CD8-positive, alpha-beta memory T cell (primary cell): ENCODE measurements around the gene PCDH17. TPM values are rescaled to one million over a fixed set of nuclear protein-coding genes. Genes with fewer than 3 reads are reported as not detected.

Source experiments
- CTCF ChIA-PET: fragments of 350-600 bp; sonication (Branson Sonifier 250); formaldehyde crosslinking; loops from one replicate; lab custom pipeline; 2021; ENCODE audit warnings: antibody characterized with exemption; lab: Charles Lee
- POLR2A ChIA-PET: fragments of 350-600 bp; sonication (Branson Sonifier 250); formaldehyde crosslinking; loops from one replicate; lab custom pipeline; 2021; ENCODE audit warnings: antibody characterized with exemption; lab: Charles Lee
- DNase-seq, 5 donors: peaks; one replicate each; pipeline versions ENCODE4 v3.0.0 to v3.0.0-alpha.2; 2020 to 2022; ENCODE audit warnings: mixed read lengths in 1 of 5
- H3K27ac ChIP-seq: one replicate; pipeline ENCODE4 v1.7.0; 2013; ENCODE audit warnings: low read depth, mild to moderate bottlenecking, low read length, moderate library complexity
- H3K27me3 ChIP-seq: 2 replicates; pipeline ENCODE4 v1.7.0; 2013; ENCODE audit warnings: low read length, mild to moderate bottlenecking; ENCODE audit not compliant: insufficient read depth, poor library complexity, severe bottlenecking
- H3K36me3 ChIP-seq: 2 replicates; pipeline ENCODE4 v1.7.0; 2013; ENCODE audit warnings: mild to moderate bottlenecking, low read length, moderate library complexity; ENCODE audit not compliant: insufficient read depth
- H3K4me1 ChIP-seq: 2 replicates; pipeline ENCODE4 v1.7.0; 2013; ENCODE audit warnings: mild to moderate bottlenecking, low read length, moderate library complexity; ENCODE audit not compliant: insufficient read depth
- H3K4me3 ChIP-seq: 2 replicates; pipeline ENCODE4 v1.7.0; 2013; ENCODE audit warnings: mild to moderate bottlenecking, low read length
- H3K9me3 ChIP-seq: 2 replicates; pipeline ENCODE4 v1.7.0; 2013; ENCODE audit warnings: mild to moderate bottlenecking, low read length
- H3K27ac Mint-ChIP-seq, 8 donors: one replicate each; pipeline ENCODE4 v1.8.0; 2020 to 2021; ENCODE audit warnings: mixed read lengths in 8 of 8, mild to moderate bottlenecking in 6 of 8, inconsistent platforms in 3 of 8, moderate library complexity in 3 of 8
- H3K27me3 Mint-ChIP-seq, 2 donors: one replicate each; pipeline ENCODE4 v1.8.0; 2020 to 2021; ENCODE audit warnings: mixed read lengths in 2 of 2, mild to moderate bottlenecking in 1 of 2, moderate library complexity in 1 of 2
- H3K36me3 Mint-ChIP-seq, 3 donors: one replicate each; pipeline ENCODE4 v1.8.0; 2020 to 2021; ENCODE audit warnings: mixed read lengths in 3 of 3, inconsistent platforms in 1 of 3, mild to moderate bottlenecking in 1 of 3
- H3K4me1 Mint-ChIP-seq, 3 donors: one replicate each; pipeline ENCODE4 v1.8.0; 2020 to 2021; ENCODE audit warnings: mixed read lengths in 3 of 3, inconsistent platforms in 1 of 3, mild to moderate bottlenecking in 1 of 3
- H3K4me3 Mint-ChIP-seq, 7 donors: one replicate each; pipeline ENCODE4 v1.8.0; 2020 to 2021; ENCODE audit warnings: mixed read lengths in 7 of 7, mild to moderate bottlenecking in 6 of 7, moderate library complexity in 4 of 7, inconsistent platforms in 2 of 7
- H3K9me3 Mint-ChIP-seq, 5 donors: one replicate each; pipeline ENCODE4 v1.8.0; 2020 to 2022; ENCODE audit warnings: mixed read lengths in 5 of 5, mild to moderate bottlenecking in 3 of 5, moderate library complexity in 2 of 5, inconsistent platforms in 1 of 5
- polyA plus RNA-seq: library from polyadenylated mRNA; unstranded; fragments of 300-500 nt; fragmentation: Illumina TruSeq; gene quantifications from one replicate; pipeline ENCODE4 v1.2.3, GENCODE V29; 2021
- total RNA-seq, 2 experiments: library from RNA; stranded (reverse); gene quantifications; one replicate each; pipeline ENCODE4 v1.2.3, GENCODE V29; 2021

Gene PCDH17
- total and polyA plus RNA-seq, 3 experiments from 2014 or later: not detected

GRCh38 chr13:57726981-57727380, 95.4 kb downstream of the PCDH17 start:
- ChIA-PET CTCF (no interaction called here), POLR2A (no interaction called here)

GRCh38 chr13:57734306-57734705, 102.8 kb downstream of the PCDH17 start:
- H3K4me1 Mint-ChIP-seq: no peaks in the 10 kb centered on the region
- Histone ChIP-seq H3K9me3 (no peaks in the 10 kb centered on the region), H3K4me3 (no peak overlapping the region), H3K4me1 (no peaks in the 10 kb centered on the region), H3K36me3 (no peaks in the 10 kb centered on the region), H3K27me3 (no peaks in the 10 kb centered on the region), H3K27ac (no peak overlapping the region)
- no peak for DNase-seq
- H3K27me3 Mint-ChIP-seq: no peaks in the 10 kb centered on the region
- no peaks in the 10 kb centered on the region for H3K36me3 Mint-ChIP-seq
- H3K9me3 Mint-ChIP-seq: peaks cover 0 to 28% (median 5%) of the 10 kb centered on the region in 5 donors
- CTCF ChIA-PET: no interaction called here
- no peak overlapping the region for H3K27ac Mint-ChIP-seq
- POLR2A ChIA-PET: no interaction called here
- H3K4me3 Mint-ChIP-seq: no peak overlapping the region

More at GRCh38 chr13:57726981-57727380, 95.4 kb downstream of the PCDH17 start:
- Histone ChIP-seq H3K27me3 (no peaks in the 10 kb centered on the region), H3K4me3 (no peak overlapping the region), H3K4me1 (no peaks in the 10 kb centered on the region), H3K9me3 (no peaks in the 10 kb centered on the region), H3K27ac (no peak overlapping the region), H3K36me3 (no peaks in the 10 kb centered on the region)
- Mint-ChIP-seq H3K36me3 (no peaks in the 10 kb centered on the region), H3K27me3 (no peaks in the 10 kb centered on the region), H3K4me3 (no peak overlapping the region), H3K27ac (no peak overlapping the region), H3K9me3 (peaks cover 0 to 16% (median 8%) of the 10 kb centered on the region in 5 donors), H3K4me1 (no peaks in the 10 kb centered on the region)
- DNase-seq: no peak

GRCh38 chr13:57739089-57739488, 107.5 kb downstream of the PCDH17 start:
- H3K4me1 Mint-ChIP-seq: no peaks in the 10 kb centered on the region

GRCh38 chr13:57739543-57740190, 108.1 kb downstream of the PCDH17 start:
- Histone ChIP-seq H3K9me3 (no peaks in the 10 kb centered on the region), H3K4me1 (no peaks in the 10 kb centered on the region), H3K27me3 (no peaks in the 10 kb centered on the region), H3K36me3 (no peaks in the 10 kb centered on the region), H3K4me3 (no peak overlapping the region), H3K27ac (no peak overlapping the region)
- H3K4me1 Mint-ChIP-seq: no peaks in the 10 kb centered on the region
- no peak overlapping the region for H3K27ac Mint-ChIP-seq
- ChIA-PET POLR2A (no interaction called here), CTCF (no interaction called here)
- peaks cover 0 to 16% (median 6%) of the 10 kb centered on the region in 5 donors for H3K9me3 Mint-ChIP-seq
- H3K27me3 Mint-ChIP-seq: no peaks in the 10 kb centered on the region
- no peak for DNase-seq
- no peak overlapping the region for H3K4me3 Mint-ChIP-seq
- H3K36me3 Mint-ChIP-seq: no peaks in the 10 kb centered on the region

More at GRCh38 chr13:57739089-57739488, 107.5 kb downstream of the PCDH17 start:
- H3K36me3 Mint-ChIP-seq: no peaks in the 10 kb centered on the region
- ChIA-PET POLR2A (no interaction called here), CTCF (interaction anchor here (1.3 kb wide), 1 partner anchor 18 kb away, joined by 3 read pairs; no protein-coding TSS in a partner anchor)
- Histone ChIP-seq H3K27ac (no peak overlapping the region), H3K4me3 (no peak overlapping the region), H3K4me1 (no peaks in the 10 kb centered on the region), H3K36me3 (no peaks in the 10 kb centered on the region), H3K9me3 (no peaks in the 10 kb centered on the region), H3K27me3 (no peaks in the 10 kb centered on the region)
- peaks cover 0 to 13% (median 6%) of the 10 kb centered on the region in 5 donors for H3K9me3 Mint-ChIP-seq
- no peak for DNase-seq
- no peak overlapping the region for H3K27ac Mint-ChIP-seq
- no peaks in the 10 kb centered on the region for H3K27me3 Mint-ChIP-seq
- no peak overlapping the region for H3K4me3 Mint-ChIP-seq

- Mint-ChIP-seq H3K4me3 (no peak overlapping the region), H3K4me1 (no peaks in the 10 kb centered on the region), H3K27ac (no peak overlapping the region), H3K36me3 (no peaks in the 10 kb centered on the region), H3K9me3 (peaks cover 0 to 16% (median 5%) of the 10 kb centered on the region in 5 donors), H3K27me3 (no peaks in the 10 kb centered on the region)
- no peak for DNase-seq
- no peak overlapping the region for H3K27ac ChIP-seq
- no peaks in the 10 kb centered on the region for H3K9me3 ChIP-seq
- H3K36me3 ChIP-seq: no peaks in the 10 kb centered on the region
- ChIA-PET CTCF (no interaction called here), POLR2A (no interaction called here)
- H3K4me1 ChIP-seq: no peaks in the 10 kb centered on the region
- no peak overlapping the region for H3K4me3 ChIP-seq
- no peaks in the 10 kb centered on the region for H3K27me3 ChIP-seq
Observed at GRCh38 chr13:57740719-57741118, 109.2 kb downstream of the PCDH17 start.

GRCh38 chr13:57748096-57748495, 116.6 kb downstream of the PCDH17 start:
- no peak for DNase-seq
- Histone ChIP-seq H3K4me1 (no peaks in the 10 kb centered on the region), H3K36me3 (no peaks in the 10 kb centered on the region), H3K9me3 (no peaks in the 10 kb centered on the region), H3K4me3 (no peak overlapping the region), H3K27ac (no peak overlapping the region), H3K27me3 (no peaks in the 10 kb centered on the region)
- Mint-ChIP-seq H3K27ac (no peak overlapping the region), H3K27me3 (no peaks in the 10 kb centered on the region), H3K4me1 (no peaks in the 10 kb centered on the region), H3K9me3 (peaks cover 0 to 21% (median 14%) of the 10 kb centered on the region in 5 donors), H3K4me3 (no peak overlapping the region), H3K36me3 (no peaks in the 10 kb centered on the region)
- POLR2A ChIA-PET: no interaction called here
- CTCF ChIA-PET: no interaction called here

GRCh38 chr13:57760951-57761350, 129.4 kb downstream of the PCDH17 start:
- ChIA-PET CTCF (no interaction called here), POLR2A (no interaction called here)
- Mint-ChIP-seq H3K27me3 (no peaks in the 10 kb centered on the region), H3K4me1 (no peaks in the 10 kb centered on the region), H3K4me3 (no peak overlapping the region), H3K36me3 (no peaks in the 10 kb centered on the region), H3K27ac (no peak overlapping the region), H3K9me3 (peaks cover 3 to 31% (median 11%) of the 10 kb centered on the region in 5 donors)
- no peaks in the 10 kb centered on the region for H3K27me3 ChIP-seq
- no peaks in the 10 kb centered on the region for H3K4me1 ChIP-seq
- H3K4me3 ChIP-seq: no peak overlapping the region
- H3K9me3 ChIP-seq: no peaks in the 10 kb centered on the region
- DNase-seq: no peak
- H3K27ac ChIP-seq: no peak overlapping the region
- no peaks in the 10 kb centered on the region for H3K36me3 ChIP-seq

- ChIA-PET POLR2A (no interaction called here), CTCF (no interaction called here)
- DNase-seq: no peak
- H3K36me3 Mint-ChIP-seq: no peaks in the 10 kb centered on the region
- H3K27ac Mint-ChIP-seq: no peak overlapping the region
- no peaks in the 10 kb centered on the region for H3K27me3 Mint-ChIP-seq
- H3K9me3 Mint-ChIP-seq: peaks cover 3 to 26% (median 8%) of the 10 kb centered on the region in 5 donors
- Histone ChIP-seq H3K4me3 (no peak overlapping the region), H3K9me3 (no peaks in the 10 kb centered on the region), H3K36me3 (no peaks in the 10 kb centered on the region), H3K27ac (no peak overlapping the region), H3K27me3 (no peaks in the 10 kb centered on the region), H3K4me1 (no peaks in the 10 kb centered on the region)
- H3K4me3 Mint-ChIP-seq: no peak overlapping the region
- no peaks in the 10 kb centered on the region for H3K4me1 Mint-ChIP-seq
Observed at GRCh38 chr13:57763689-57764088, 132.1 kb downstream of the PCDH17 start.
